OCI-LY7 (cell line): ENCODE results near the gene KIF17.

ENCODE experiments used
- CTCF ChIP-seq: fragments of 200-600 bp; sonication (generic); conservative IDR thresholded peaks from 2 replicates; pipeline ENCODE4 v1.5.1; 2014; ENCODE audit warnings: mild to moderate bottlenecking, antibody characterized with exemption, low read length, moderate library complexity, mixed read lengths
- EZH2phosphoT487 ChIP-seq: fragments of 200-600 bp; sonication (generic); IDR thresholded peaks from 2 replicates; pipeline ENCODE4 v1.6.1; 2018; ENCODE audit warnings: low read depth, borderline replicate concordance, mild to moderate bottlenecking, mixed run types, antibody characterized with exemption, low read length, moderate library complexity, mixed read lengths

GRCh38 chr1:20695515-20695914 is 22.3 kb downstream of the KIF17 start:
- no peak for TF ChIP-seq CTCF
- TF ChIP-seq EZH2phosphoT487: no peak
